ENCODE measurements around the gene KDM4C.
"Not testable (repeated sequence)": the region's sequence is repeated elsewhere in the genome, so short reads cannot be mapped to it uniquely, and the experiment has no call there.

GRCh38 chr9:7183139-7183538 lies 425.4 kb downstream of the KDM4C start:
- not testable (repeated sequence) for TF ChIP-seq CTCF (IDR thresholded peaks at IDR 0.05); EZH2 (IDR thresholded peaks at IDR 0.05; ENCODE audit: borderline replicate concordance, insufficient read depth, low read depth, low read length, poor library complexity, severe bottlenecking)
